GM18909 (cell line): ENCODE measurements around the gene XYLT1.
"Not testable (repeated sequence)": the region's sequence is repeated elsewhere in the genome, so short reads cannot be mapped to it uniquely, and the experiment has no call there.

Experiments used
- ATAC-seq: cut with Tn5 transposase; IDR thresholded peaks from one replicate; pipeline ENCODE4 v1.9.1; 2021; ENCODE audit warnings: mild to moderate bottlenecking; ENCODE audit not compliant: unreplicated experiment, poor library complexity

The XYLT1 gene

GRCh38 chr16:17435318-17435717, 35.4 kb downstream of the XYLT1 start:
- ATAC-seq = no peak

- no peak for ATAC-seq
Observed at GRCh38 chr16:17433577-17434451, 36.9 kb downstream of the XYLT1 start.

GRCh38 chr16:17432901-17433576, 37.7 kb downstream of the XYLT1 start:
- no peak for ATAC-seq

- no peak for ATAC-seq
Observed at GRCh38 chr16:17431968-17432625, 38.7 kb downstream of the XYLT1 start.

GRCh38 chr16:17431012-17431411, 39.7 kb downstream of the XYLT1 start:
- ATAC-seq = no peak

GRCh38 chr16:17426451-17426850, 44.3 kb downstream of the XYLT1 start:
- ATAC-seq = no peak

GRCh38 chr16:17424771-17425170, 46.0 kb downstream of the XYLT1 start:
- no peak for ATAC-seq

GRCh38 chr16:17423221-17423620, 47.5 kb downstream of the XYLT1 start:
- ATAC-seq = no peak

GRCh38 chr16:17420816-17421215, 49.9 kb downstream of the XYLT1 start:
- no peak for ATAC-seq

- ATAC-seq = no peak
Observed at GRCh38 chr16:17419266-17419665, 51.5 kb downstream of the XYLT1 start.

GRCh38 chr16:17417740-17418139, 53.0 kb downstream of the XYLT1 start:
- no peak for ATAC-seq

- peak; percentile 96 for ATAC-seq
Observed at GRCh38 chr16:17416461-17417311, 54.1 kb downstream of the XYLT1 start.

- ATAC-seq = no peak
Observed at GRCh38 chr16:17414916-17415315, 55.8 kb downstream of the XYLT1 start.

GRCh38 chr16:17414421-17414820, 56.3 kb downstream of the XYLT1 start:
- no peak for ATAC-seq

GRCh38 chr16:17413508-17413907, 57.3 kb downstream of the XYLT1 start:
- ATAC-seq = no peak

- no peak for ATAC-seq
Observed at GRCh38 chr16:17412791-17413190, 58.0 kb downstream of the XYLT1 start.

- no peak for ATAC-seq
Observed at GRCh38 chr16:17412221-17412620, 58.5 kb downstream of the XYLT1 start.

GRCh38 chr16:17411263-17411662, 59.5 kb downstream of the XYLT1 start:
- ATAC-seq = no peak

- not testable (repeated sequence) for ATAC-seq
Observed at GRCh38 chr16:17410316-17410715, 60.4 kb downstream of the XYLT1 start.

GRCh38 chr16:17409894-17410293, 60.9 kb downstream of the XYLT1 start:
- no peak for ATAC-seq
